Neural cell (in vitro differentiated cells): ENCODE measurements around the gene ETNK1.

Experiments
- EP300 ChIP-seq: fragments of 450-650 bp; conservative IDR thresholded peaks from 2 replicates; pipeline ENCODE4 v1.6.1; 2014; ENCODE audit warnings: antibody characterized with exemption, mild to moderate bottlenecking, moderate library complexity; ENCODE audit not compliant: poor library complexity, severe bottlenecking
- RAD21 ChIP-seq: fragments of 450-650 bp; conservative IDR thresholded peaks from 2 replicates; pipeline ENCODE4 v1.6.1; 2014; ENCODE audit warnings: antibody characterized with exemption, mild to moderate bottlenecking, moderate library complexity
- TF ChIP-seq, protein P1 (sequence below): fragments of 450-650 bp; IDR thresholded peaks from 2 replicates; pipeline ENCODE4 v1.5.1; 2014; ENCODE audit warnings: antibody characterized with exemption, mild to moderate bottlenecking, moderate library complexity; ENCODE audit not compliant: poor library complexity, severe bottlenecking

DNA sequence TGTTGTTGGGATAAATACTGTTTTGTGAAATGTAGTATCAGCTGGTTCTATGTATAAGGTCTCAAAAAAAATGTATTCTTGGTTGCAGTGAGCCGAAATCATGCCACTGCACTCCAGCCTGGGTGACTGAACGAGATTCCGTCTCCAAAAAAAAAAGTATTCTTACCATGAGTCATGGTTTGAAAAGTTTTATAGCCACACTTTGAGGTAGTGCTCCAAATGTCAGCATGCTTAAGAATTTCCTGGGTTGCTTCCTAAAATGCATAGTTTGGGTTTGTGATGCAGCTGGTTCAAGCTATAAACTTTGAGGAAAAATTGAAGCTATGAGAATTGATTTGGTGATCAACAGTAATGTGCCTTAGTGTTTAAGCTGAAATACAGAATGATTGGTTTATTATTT lies 48.0 kb downstream of the ETNK1 start:
- TF ChIP-seq EP300: no peak
- TF ChIP-seq, protein P1, sequence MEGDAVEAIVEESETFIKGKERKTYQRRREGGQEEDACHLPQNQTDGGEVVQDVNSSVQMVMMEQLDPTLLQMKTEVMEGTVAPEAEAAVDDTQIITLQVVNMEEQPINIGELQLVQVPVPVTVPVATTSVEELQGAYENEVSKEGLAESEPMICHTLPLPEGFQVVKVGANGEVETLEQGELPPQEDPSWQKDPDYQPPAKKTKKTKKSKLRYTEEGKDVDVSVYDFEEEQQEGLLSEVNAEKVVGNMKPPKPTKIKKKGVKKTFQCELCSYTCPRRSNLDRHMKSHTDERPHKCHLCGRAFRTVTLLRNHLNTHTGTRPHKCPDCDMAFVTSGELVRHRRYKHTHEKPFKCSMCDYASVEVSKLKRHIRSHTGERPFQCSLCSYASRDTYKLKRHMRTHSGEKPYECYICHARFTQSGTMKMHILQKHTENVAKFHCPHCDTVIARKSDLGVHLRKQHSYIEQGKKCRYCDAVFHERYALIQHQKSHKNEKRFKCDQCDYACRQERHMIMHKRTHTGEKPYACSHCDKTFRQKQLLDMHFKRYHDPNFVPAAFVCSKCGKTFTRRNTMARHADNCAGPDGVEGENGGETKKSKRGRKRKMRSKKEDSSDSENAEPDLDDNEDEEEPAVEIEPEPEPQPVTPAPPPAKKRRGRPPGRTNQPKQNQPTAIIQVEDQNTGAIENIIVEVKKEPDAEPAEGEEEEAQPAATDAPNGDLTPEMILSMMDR: no peak
- TF ChIP-seq RAD21: no peak
